Spleen (tissue), 11 donors: ENCODE measurements around the gene NOP9. TPM values are rescaled to one million over a fixed set of nuclear protein-coding genes. Genes with fewer than 3 reads are reported as not detected.
A peak's percentile ranks its signal among the peaks of the same experiment; 100 is the strongest.

Experiments used
- DNase-seq: peaks from one replicate; pipeline ENCODE4 v3.0.0-alpha.2; 2020
- H3K27ac ChIP-seq, 8 donors: fragments of 200-600 bp; sonication (generic) in 7 of 8; 1 replicate in 4 of 8; 2 replicates in 4 of 8; pipeline versions ENCODE4 v1.5.0 to v1.8.0; 2016 to 2021; ENCODE audit warnings: inconsistent platforms in 4 of 8, mild to moderate bottlenecking in 4 of 8, moderate library complexity in 1 of 8
- H3K27me3 ChIP-seq, 7 donors: fragments of 200-600 bp; sonication (generic) in 6 of 7; replicated peaks in 1 of 7; 1 replicate in 4 of 7; 2 replicates in 3 of 7; pipeline versions ENCODE4 v1.5.0 to v1.8.0; 2016 to 2021; ENCODE audit warnings: inconsistent platforms in 3 of 7, mild to moderate bottlenecking in 1 of 7
- H3K36me3 ChIP-seq, 6 donors: fragments of 200-600 bp; sonication (generic) in 5 of 6; 1 replicate in 4 of 6; 2 replicates in 2 of 6; pipeline versions ENCODE4 v1.5.0 to v1.8.0; 2016 to 2021; ENCODE audit warnings: inconsistent platforms in 2 of 6
- H3K4me1 ChIP-seq, 6 donors: fragments of 200-600 bp; sonication (generic) in 5 of 6; 1 replicate in 3 of 6; 2 replicates in 3 of 6; pipeline versions ENCODE4 v1.5.0 to v1.8.0; 2016 to 2021; ENCODE audit warnings: inconsistent platforms in 3 of 6
- H3K4me3 ChIP-seq, 8 donors: fragments of 200-600 bp; sonication (generic) in 7 of 8; 1 replicate in 4 of 8; 2 replicates in 4 of 8; pipeline versions ENCODE4 v1.5.0 to v1.8.0; 2016 to 2021; ENCODE audit warnings: inconsistent platforms in 4 of 8, mild to moderate bottlenecking in 4 of 8, moderate library complexity in 2 of 8
- H3K9me3 ChIP-seq, 8 donors: fragments of 200-600 bp; sonication (generic) in 7 of 8; 1 replicate in 4 of 8; 2 replicates in 4 of 8; pipeline versions ENCODE4 v1.5.0 to v1.8.0; 2016 to 2021; ENCODE audit warnings: inconsistent platforms in 4 of 8
- CTCF ChIP-seq, 11 experiments: fragments of 200-600 bp in 7 of 11; fragments of 450-650 bp in 4 of 11; sonication (generic) in 4 of 11; IDR thresholded peaks in 8 of 11; conservative IDR thresholded peaks in 3 of 11; 1 replicate in 7 of 11; 2 replicates in 4 of 11; pipeline versions ENCODE4 v1.4.0 to v1.8.0; 2016 to 2021; ENCODE audit warnings: antibody characterized with exemption in 11 of 11, inconsistent platforms in 4 of 11, mild to moderate bottlenecking in 1 of 11
- POLR2A ChIP-seq, 3 donors: fragments of 450-650 bp; IDR thresholded peaks; one replicate each; pipeline ENCODE4 v1.5.1; 2017; ENCODE audit warnings: antibody characterized with exemption in 3 of 3, mild to moderate bottlenecking in 1 of 3
- POLR2AphosphoS5 ChIP-seq, 3 donors: sonication (generic); formaldehyde crosslinking; IDR thresholded peaks; one replicate each; pipeline ENCODE4 v1.5.1; 2017; ENCODE audit warnings: antibody characterized with exemption in 3 of 3
- WGBS, 5 donors: extraction: QIAGEN DNeasy Blood & Tissue Kit in 3 of 5; methylation state at CpG; one replicate each; pipeline versions ENCODE4 v1.1.5 to v1.1.7; 2013 to 2018; 5-methylcytosine and 5-hydroxymethylcytosine counted together
- intact Hi-C: fragments of 100-400 bp; cut with DNase I; formaldehyde crosslinking; loops from one replicate; pipeline ENCODE4 v1.15.0; 2023; ENCODE audit warnings: low total_unique reads
- polyA plus RNA-seq, 3 donors: library from polyadenylated mRNA; stranded (reverse); fragments of 200-250 nt; gene quantifications; one replicate each; pipeline ENCODE4 v1.2.1, GENCODE V29; 2013
- total RNA-seq, 7 donors: library from RNA; depleted of rRNA in 3 of 7; stranded (reverse); fragments of >200 nt in 3 of 7; fragmentation: NEBNext Ultra II Directional in 4 of 7; extraction: Animal tissue kit (Norgen Biotek cat#: 25700) in 4 of 7; gene quantifications; one replicate each; pipeline versions ENCODE4 v1.1.0 to v1.2.1, GENCODE V29; 2016 to 2021
- donor health status: healthy with polysubstance abuse.
- donor health status: DM: no; HTN: no; CAD: no; lungs with moderate emphysema.
- donor health status: DM: no; HTN: no; CAD: no.
- donor health status: Bipolar disorder and iron deficiency.
- donor health status: healthy.
- donor health status: DM: no; HTN: no; CAD: no.
- donor health status: DM: yes; HTN: yes; CAD: no.

The NOP9 gene
- total and polyA plus RNA-seq, 10 donors, result 4.5 to 26.9 (median 18.9) TPM

- Histone ChIP-seq H3K36me3 (peaks cover 0 to 79% (median 2%) of the 10 kb centered on the region in 6 donors), H3K27me3 (no peaks in the 10 kb centered on the region), H3K4me1 (peaks cover 0 to 48% (median 20%) of the 10 kb centered on the region in 6 donors), H3K4me3 (no peak overlapping the region), H3K27ac (no peak overlapping the region), H3K9me3 (no peaks in the 10 kb centered on the region)
- intact Hi-C loops, result no loop called here
- WGBS, 5 donors, result 88 to 94% (median 88%) methylated on average over 14 of the region's 14 CpGs
- DNase-seq, result no peak
- TF ChIP-seq POLR2A (IDR thresholded peaks at IDR 0.05), result no peak
- TF ChIP-seq POLR2AphosphoS5 (IDR thresholded peaks at IDR 0.05), result no peak
- no peak for TF ChIP-seq CTCF (IDR thresholded peaks at IDR 0.05 in 8 of 11, conservative IDR thresholded peaks at IDR 0.05 in 3 of 11)
These were observed 21.7 kb downstream of the NOP9 start for GRCh38 chr14:24321212-24321975.

DNA sequence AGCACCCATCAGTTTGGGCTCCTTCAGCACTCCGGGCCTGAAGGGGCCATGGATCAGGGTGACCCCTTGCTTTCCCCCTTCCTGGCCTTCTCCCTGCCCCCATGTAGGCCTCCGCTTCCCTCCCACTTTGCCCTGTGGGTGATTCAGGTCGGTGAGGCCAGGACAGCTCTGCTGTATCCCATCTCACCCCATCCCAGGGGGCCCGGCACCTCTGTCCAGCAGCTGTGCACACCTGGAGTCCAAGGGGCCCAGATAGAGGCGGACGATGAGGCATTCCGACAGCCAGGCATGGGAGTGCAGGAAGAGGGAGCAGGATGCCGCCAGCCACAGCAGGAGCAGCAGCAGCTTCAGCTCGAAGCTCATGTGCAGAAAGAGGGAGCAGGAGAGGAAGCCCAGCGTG is 23.0 kb downstream of the NOP9 start:
- no peak for DNase-seq
- H3K9me3 ChIP-seq, result no peaks in the 10 kb centered on the region

GRCh38 chr14:24323341-24323740 is 23.7 kb downstream of the NOP9 start:
- H3K27ac ChIP-seq, result no peak overlapping the region
- peaks cover 8 to 48% (median 24%) of the 10 kb centered on the region in 6 donors for H3K4me1 ChIP-seq
- no peak for DNase-seq
- no peak overlapping the region for H3K4me3 ChIP-seq
- no peaks in the 10 kb centered on the region for H3K27me3 ChIP-seq
- TF ChIP-seq CTCF (IDR thresholded peaks at IDR 0.05 in 8 of 11, conservative IDR thresholded peaks at IDR 0.05 in 3 of 11) (no peak), POLR2A (IDR thresholded peaks at IDR 0.05) (no peak), POLR2AphosphoS5 (IDR thresholded peaks at IDR 0.05) (no peak)
- 72 to 81% (median 75%) methylated on average over 3 of the region's 3 CpGs for WGBS, 5 donors
- H3K9me3 ChIP-seq, result no peaks in the 10 kb centered on the region
- H3K36me3 ChIP-seq, result peaks cover 0 to 61% (median 2%) of the 10 kb centered on the region in 6 donors
- intact Hi-C loops, result no loop called here

More for the DNA sequence above, 23.0 kb downstream of the NOP9 start:
- TF ChIP-seq CTCF (IDR thresholded peaks at IDR 0.05 in 8 of 11, conservative IDR thresholded peaks at IDR 0.05 in 3 of 11) (no peak), POLR2AphosphoS5 (IDR thresholded peaks at IDR 0.05) (peak in 1 of 3 donors; percentile 23), POLR2A (IDR thresholded peaks at IDR 0.05) (no peak)
- Histone ChIP-seq H3K4me3 (no peak overlapping the region), H3K27ac (no peak overlapping the region), H3K4me1 (peaks cover 7 to 48% (median 20%) of the 10 kb centered on the region in 6 donors), H3K27me3 (no peaks in the 10 kb centered on the region), H3K36me3 (peaks cover 0 to 68% (median 2%) of the 10 kb centered on the region in 6 donors)
- 82 to 90% (median 87%) methylated on average over 10 of the region's 10 CpGs for WGBS, 5 donors
- intact Hi-C loops, result no loop called here

GRCh38 chr14:24324024-24324423 is 24.4 kb downstream of the NOP9 start:
- Histone ChIP-seq H3K4me1 (peaks cover 10 to 48% (median 28%) of the 10 kb centered on the region in 6 donors), H3K27ac (no peak overlapping the region), H3K9me3 (no peaks in the 10 kb centered on the region), H3K27me3 (no peaks in the 10 kb centered on the region), H3K36me3 (peaks cover 0 to 55% (median 2%) of the 10 kb centered on the region in 6 donors), H3K4me3 (no peak overlapping the region)
- intact Hi-C loops, result no loop called here
- 76 to 94% (median 82%) methylated on average over 6 of the region's 6 CpGs for WGBS, 5 donors
- no peak for DNase-seq
- TF ChIP-seq CTCF (IDR thresholded peaks at IDR 0.05 in 8 of 11, conservative IDR thresholded peaks at IDR 0.05 in 3 of 11), result no peak
- no peak for TF ChIP-seq POLR2AphosphoS5 (IDR thresholded peaks at IDR 0.05)
- no peak for TF ChIP-seq POLR2A (IDR thresholded peaks at IDR 0.05)
